Forelimb muscle (tissue), 1 donor: ENCODE measurements around the gene RAB38. TPM values are rescaled to one million over a fixed set of nuclear protein-coding genes. Genes with fewer than 3 reads are reported as not detected.

Experiments used
- DNase-seq: peaks from one replicate; pipeline ENCODE4 v3.0.0-alpha.2; 2013; ENCODE audit warnings: low read depth
- polyA plus RNA-seq: library from polyadenylated mRNA; unstranded; fragments of 120-200 nt; gene quantifications from one replicate; pipeline ENCODE4 v1.2.1, GENCODE V29; 2013; ENCODE audit not compliant: insufficient read length

Gene RAB38
- polyA plus RNA-seq, 1 donor = 0.53 TPM

DNA sequence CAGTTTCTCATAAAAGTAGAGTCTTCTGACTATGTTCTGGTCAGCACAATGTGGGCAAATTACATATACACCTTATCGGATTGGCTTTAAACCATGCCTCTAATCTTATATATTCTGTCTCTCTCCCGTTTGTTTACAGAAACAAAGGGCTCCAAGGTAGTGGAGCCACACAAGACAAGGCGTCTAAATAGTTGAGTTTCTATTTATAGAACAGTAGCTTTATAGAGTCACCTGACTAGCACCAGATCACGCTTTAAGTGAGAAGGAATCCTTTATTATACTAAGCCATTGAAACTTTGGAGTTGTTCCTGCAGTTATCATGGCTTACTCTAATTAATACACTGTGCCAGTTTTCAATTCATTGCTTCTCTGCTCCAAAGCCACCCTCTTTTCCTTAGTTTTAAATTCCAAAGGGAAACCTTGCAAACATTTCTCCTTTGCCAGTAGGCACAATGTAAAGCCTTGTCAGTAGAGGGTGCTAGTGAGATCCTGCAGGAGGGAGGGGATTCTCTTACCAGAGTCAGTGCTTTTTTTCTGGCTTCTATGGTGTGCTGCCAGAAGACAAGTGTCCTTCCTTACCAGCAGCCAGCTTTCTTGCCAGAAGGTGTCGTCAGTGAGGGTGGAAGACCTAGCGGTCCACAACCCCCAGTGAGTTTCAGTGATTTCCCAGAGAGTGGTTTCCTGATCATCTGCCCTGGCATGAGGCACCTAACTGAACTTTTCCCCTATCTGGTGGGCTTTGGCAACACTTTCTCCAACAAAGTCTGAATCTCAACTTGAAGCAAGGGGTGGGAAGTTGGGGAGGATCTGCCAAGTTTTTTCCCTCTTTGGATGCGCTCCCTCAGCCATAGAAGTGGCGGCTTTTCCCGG, 71.7 kb downstream of the RAB38 start:
- no peak for DNase-seq

GRCh38 chr11:88102598-88102934, 72.7 kb downstream of the RAB38 start:
- DNase-seq = no peak

DNA sequence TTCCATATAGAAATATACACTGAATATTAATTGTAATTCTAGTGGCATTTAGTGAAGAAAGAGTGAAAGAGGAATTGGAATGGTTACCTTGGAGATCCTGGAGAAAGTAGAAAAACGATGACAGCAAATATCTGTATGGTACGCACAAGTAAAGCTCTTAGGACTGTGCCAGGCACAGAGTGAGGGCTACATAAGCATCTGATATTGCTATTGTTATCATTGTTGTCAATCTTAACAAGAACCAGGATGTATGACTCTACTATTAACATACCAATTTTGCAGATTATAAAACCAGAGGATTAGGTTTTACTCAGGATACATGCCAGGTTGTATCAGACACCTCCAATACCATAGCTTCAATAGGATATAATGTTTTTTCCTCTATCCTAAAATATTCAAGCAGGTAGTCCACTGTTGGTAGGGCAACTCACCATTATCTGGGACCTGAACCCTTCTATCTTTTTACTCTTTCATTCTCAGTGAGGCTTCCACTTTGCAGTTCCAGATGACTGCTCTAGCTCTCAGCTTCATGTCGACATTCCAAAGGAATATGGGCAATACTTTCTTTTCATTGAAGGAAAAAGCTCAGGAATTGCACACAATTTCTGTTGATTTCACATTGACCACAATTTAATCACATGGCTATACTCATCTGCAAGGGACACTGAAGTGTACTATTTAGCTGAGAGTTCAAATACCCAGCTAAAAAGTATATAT, 73.2 kb downstream of the RAB38 start:
- no peak for DNase-seq

GRCh38 chr11:88100151-88100550, 75.1 kb downstream of the RAB38 start:
- DNase-seq = no peak

GRCh38 chr11:88098289-88098688, 77.0 kb downstream of the RAB38 start:
- DNase-seq = no peak

DNA sequence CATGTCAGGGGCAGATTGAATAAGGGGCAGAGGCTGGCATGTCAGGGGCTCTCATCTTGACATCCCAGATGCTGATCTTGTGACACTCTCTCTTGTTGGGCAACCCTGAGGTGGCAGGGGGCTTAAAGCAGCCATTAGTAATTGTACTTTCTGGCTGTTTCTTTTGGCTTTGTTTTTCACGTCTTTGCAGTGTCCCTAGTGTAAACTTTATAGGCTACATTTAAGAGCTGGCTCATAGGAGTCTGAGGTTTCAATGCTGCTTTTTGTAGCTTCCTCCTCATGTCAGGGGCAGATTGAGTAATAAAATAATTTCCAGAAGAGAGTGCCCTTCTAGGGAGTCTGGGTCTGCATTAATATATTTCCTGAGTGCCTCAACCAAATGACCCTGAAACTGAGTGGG, 86.1 kb downstream of the RAB38 start:
- no peak for DNase-seq

GRCh38 chr11:88087337-88087736, 87.9 kb downstream of the RAB38 start:
- DNase-seq = no peak

DNA sequence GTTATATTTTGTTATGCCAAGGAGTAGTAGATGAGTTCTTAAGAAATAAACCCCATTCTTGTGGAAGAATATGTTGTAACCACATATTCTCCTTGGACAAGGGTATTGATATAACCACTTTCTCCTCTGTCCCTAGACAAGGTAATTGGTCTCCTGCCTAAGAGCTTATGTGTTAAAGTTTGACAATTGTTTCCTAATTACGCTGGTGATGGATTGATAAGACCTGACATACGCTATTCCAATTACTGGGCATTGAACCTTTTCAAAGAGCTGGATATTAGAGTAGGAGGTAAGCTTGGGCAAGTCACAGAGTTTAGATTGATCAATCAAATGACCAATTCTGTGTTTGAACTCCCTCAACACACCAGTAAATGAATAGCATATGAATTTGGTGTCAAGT, 88.9 kb downstream of the RAB38 start:
- no peak for DNase-seq

- DNase-seq = no peak
These were observed 104.8 kb downstream of the RAB38 start for GRCh38 chr11:88070437-88070836.

DNA sequence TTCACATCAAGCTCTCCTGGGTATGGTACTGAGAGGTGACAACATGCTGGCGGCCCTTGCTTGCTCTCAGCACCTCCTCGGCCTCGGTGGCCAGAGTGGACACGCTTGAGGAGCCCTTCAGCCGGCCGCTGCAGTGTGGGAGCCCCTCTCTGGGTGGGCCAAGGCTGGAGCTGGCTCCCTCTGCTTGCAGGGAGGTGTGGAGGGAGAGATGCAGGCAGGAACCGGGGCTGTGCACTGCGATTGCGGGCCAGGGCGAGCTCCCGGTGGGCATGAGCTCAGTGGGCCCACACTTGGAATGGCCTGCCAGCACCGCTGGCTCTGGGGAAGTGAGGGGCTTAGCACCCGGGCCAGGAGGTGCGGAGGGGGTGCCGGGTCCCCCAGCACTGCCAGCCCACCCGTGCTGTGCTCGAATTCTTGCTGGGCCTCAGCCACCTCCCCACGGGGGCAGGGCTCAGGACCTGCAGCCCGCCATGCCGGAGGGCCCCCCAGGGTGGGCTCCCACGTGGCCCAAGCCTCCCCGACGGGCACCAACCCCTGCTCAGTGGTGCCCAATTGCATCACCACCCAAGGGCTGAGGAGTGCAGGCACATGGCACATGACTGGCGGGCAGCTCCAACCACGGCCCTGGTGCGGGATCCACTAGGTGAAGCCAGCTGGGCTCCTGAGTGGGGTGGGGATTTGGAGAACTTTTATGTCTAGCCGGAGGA, 106.2 kb downstream of the RAB38 start:
- DNase-seq = no peak

GRCh38 chr11:88066090-88066489, 109.2 kb downstream of the RAB38 start:
- no peak for DNase-seq

GRCh38 chr11:88064097-88064705, 111.0 kb downstream of the RAB38 start:
- DNase-seq = no peak

Other genes with a start within 250 kb of the RAB38 start
- 26.1 TPM for gene CTSC, start 162.3 kb upstream of the RAB38 start, polyA plus RNA-seq